ENCODE data around the gene ARHGAP1.

- TF ChIP-seq POLR2A (IDR thresholded peaks at IDR 0.05): no peak
- TF ChIP-seq CTCF (IDR thresholded peaks at IDR 0.05 in 8 of 11, conservative IDR thresholded peaks at IDR 0.05 in 3 of 11): no peak
- TF ChIP-seq POLR2AphosphoS5 (IDR thresholded peaks at IDR 0.05): peak in 1 of 3 donors; percentile 31
These were observed 3.1 kb downstream of the ARHGAP1 start for GRCh38 chr11:46697303-46697702.

All from spleen (tissue), 7 donors.